H1 (cell line): Measurements from ENCODE around the gene NLRP10.

Source experiments
- KDM1A ChIP-seq: fragments of 200-600, 300-600 bp; sonication (generic); IDR thresholded peaks from 2 replicates; pipeline ENCODE4 v1.7.1; 2016; ENCODE audit warnings: mild to moderate bottlenecking, low read length, borderline replicate concordance
- MAFK ChIP-seq: IDR thresholded peaks from 2 replicates; pipeline ENCODE4 v1.6.1; 2012; ENCODE audit warnings: low read depth, mild to moderate bottlenecking, improper control_type of control experiment, low read length
- POLR2A ChIP-seq, 2 experiments: IDR thresholded peaks; 1 replicate in 1 of 2; 2 replicates in 1 of 2; pipeline ENCODE4 v1.6.1; 2011; ENCODE audit warnings: low read depth in 2 of 2, low read length in 2 of 2, mild to moderate bottlenecking in 2 of 2; ENCODE audit errors: control extremely low read depth in 1 of 2
- POLR2AphosphoS5 ChIP-seq: IDR thresholded peaks from 2 replicates; pipeline ENCODE4 v1.6.1; 2011; ENCODE audit warnings: low read depth, low read length
- TCF12 ChIP-seq: IDR thresholded peaks from 2 replicates; pipeline ENCODE4 v1.6.1; 2011; ENCODE audit warnings: low read depth, mild to moderate bottlenecking, low read length
- YY1 ChIP-seq: IDR thresholded peaks from 2 replicates; pipeline ENCODE4 v1.6.1; 2011; ENCODE audit warnings: low read depth, mild to moderate bottlenecking, low read length
- TF ChIP-seq, protein P1 (sequence below): IDR thresholded peaks from 2 replicates; pipeline ENCODE4 v1.6.1; 2012; ENCODE audit warnings: inconsistent platforms
- TF ChIP-seq, protein P2 (sequence below), 3 experiments: IDR thresholded peaks; 1 replicate in 2 of 3; 2 replicates in 1 of 3; pipeline versions ENCODE4 v1.5.1 to v1.6.1; 2011; ENCODE audit warnings: low read length in 3 of 3, mild to moderate bottlenecking in 3 of 3, inconsistent platforms in 2 of 3, low read depth in 1 of 3, moderate library complexity in 1 of 3; ENCODE audit not compliant: insufficient read depth in 1 of 3; ENCODE audit errors: control extremely low read depth in 1 of 3

DNA sequence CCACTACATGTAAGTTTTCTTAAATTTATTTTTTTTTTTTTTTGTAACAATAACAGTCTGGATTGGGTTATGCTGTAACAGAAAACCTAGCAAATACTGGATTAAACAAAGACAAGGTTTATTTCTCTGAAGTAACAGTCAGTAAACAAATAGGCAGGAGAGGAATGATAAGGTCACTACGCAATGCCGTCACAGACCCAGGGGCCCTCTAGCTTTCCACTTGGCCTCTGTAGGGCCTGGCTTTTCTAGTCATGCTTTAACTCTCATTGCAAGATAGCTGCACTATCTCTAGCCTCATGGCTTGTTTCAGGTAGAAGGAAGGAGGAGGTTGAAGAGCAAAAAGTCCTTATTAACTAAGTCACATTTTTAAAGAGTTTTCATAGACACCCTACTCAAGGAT is 40.7 kb downstream of the NLRP10 start:
- TF ChIP-seq POLR2A (IDR thresholded peaks at IDR 0.05; ENCODE audit: control extremely low read depth in 1 of 2, low read depth in 2 of 2, low read length in 2 of 2) (no peak), TCF12 (no peak), MAFK (no peak), KDM1A (no peak), POLR2AphosphoS5 (no peak), YY1 (no peak)
- TF ChIP-seq, protein P1, sequence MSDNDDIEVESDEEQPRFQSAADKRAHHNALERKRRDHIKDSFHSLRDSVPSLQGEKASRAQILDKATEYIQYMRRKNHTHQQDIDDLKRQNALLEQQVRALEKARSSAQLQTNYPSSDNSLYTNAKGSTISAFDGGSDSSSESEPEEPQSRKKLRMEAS: no peak
- TF ChIP-seq, protein P2, sequence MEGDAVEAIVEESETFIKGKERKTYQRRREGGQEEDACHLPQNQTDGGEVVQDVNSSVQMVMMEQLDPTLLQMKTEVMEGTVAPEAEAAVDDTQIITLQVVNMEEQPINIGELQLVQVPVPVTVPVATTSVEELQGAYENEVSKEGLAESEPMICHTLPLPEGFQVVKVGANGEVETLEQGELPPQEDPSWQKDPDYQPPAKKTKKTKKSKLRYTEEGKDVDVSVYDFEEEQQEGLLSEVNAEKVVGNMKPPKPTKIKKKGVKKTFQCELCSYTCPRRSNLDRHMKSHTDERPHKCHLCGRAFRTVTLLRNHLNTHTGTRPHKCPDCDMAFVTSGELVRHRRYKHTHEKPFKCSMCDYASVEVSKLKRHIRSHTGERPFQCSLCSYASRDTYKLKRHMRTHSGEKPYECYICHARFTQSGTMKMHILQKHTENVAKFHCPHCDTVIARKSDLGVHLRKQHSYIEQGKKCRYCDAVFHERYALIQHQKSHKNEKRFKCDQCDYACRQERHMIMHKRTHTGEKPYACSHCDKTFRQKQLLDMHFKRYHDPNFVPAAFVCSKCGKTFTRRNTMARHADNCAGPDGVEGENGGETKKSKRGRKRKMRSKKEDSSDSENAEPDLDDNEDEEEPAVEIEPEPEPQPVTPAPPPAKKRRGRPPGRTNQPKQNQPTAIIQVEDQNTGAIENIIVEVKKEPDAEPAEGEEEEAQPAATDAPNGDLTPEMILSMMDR (IDR thresholded peaks at IDR 0.05; ENCODE audit: control extremely low read depth in 1 of 3, insufficient read depth in 1 of 3, low read depth in 1 of 3, low read length in 3 of 3): no peak
